HG02759 (cell line): ENCODE measurements around the gene DEPDC4.
"Not testable (repeated sequence)": the region's sequence is repeated elsewhere in the genome, so short reads cannot be mapped to it uniquely, and the experiment has no call there.

Experiments
- ATAC-seq: cut with Tn5 transposase; IDR thresholded peaks from one replicate; pipeline ENCODE4 v1.9.1; 2021; ENCODE audit warnings: mild to moderate bottlenecking, moderate library complexity; ENCODE audit not compliant: unreplicated experiment

The DEPDC4 gene

GRCh38 chr12:100266835-100267602 is at the start of gene DEPDC4, which contains the start of gene SCYL2:
Gene DEPDC4 (minus strand): TSS chr12:100267079. CDS start chr12:100267076, 3 bp downstream.
Gene SCYL2 (plus strand): TSS chr12:100267177. CDS start chr12:100282971, 15,794 bp downstream.
- ATAC-seq: peak; percentile 93

DNA sequence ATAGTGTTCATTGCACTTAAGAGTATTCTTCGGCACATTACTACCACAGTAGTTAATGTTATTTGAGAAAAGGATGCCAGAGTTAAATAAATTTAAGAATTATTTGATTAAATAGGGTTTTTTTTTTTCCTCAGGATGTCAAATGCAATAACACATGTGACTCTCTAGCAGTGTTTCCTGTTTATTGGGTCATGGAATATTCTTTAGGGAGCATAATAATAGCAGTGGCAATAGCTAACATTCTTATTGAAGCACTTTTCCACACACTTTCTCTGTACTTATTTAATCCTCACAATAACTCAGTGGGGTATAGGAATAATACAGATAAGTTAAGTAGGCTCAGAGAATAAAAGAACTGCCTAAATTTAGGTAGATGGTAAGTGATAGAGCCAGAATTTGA is 44.4 kb upstream of the DEPDC4 start:
- ATAC-seq: no peak

- not testable (repeated sequence) for ATAC-seq
Observed at GRCh38 chr12:100308138-100308537, 41.3 kb upstream of the DEPDC4 start.

DNA sequence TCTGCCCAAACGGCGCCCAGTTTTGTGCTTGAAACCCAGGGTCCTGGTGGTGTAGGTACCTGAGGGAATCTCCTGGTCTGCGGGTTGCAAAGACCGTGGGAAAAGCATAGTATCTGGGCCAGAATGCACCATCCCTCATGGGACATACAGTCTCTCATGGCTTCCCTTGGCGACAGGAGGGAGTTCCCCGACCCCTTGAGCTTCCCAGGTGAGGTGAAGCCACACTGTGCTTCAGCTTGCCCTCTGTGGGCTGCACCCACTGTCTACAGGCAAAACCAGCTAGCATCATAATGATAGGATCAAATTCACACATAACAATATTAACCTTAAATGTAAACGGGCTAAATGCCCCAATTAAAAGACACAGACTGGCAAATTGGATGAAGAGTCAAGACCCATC is 37.5 kb upstream of the DEPDC4 start:
- not testable (repeated sequence) for ATAC-seq

- ATAC-seq: no peak
Observed at GRCh38 chr12:100303831-100304230, 37.0 kb upstream of the DEPDC4 start.

DNA sequence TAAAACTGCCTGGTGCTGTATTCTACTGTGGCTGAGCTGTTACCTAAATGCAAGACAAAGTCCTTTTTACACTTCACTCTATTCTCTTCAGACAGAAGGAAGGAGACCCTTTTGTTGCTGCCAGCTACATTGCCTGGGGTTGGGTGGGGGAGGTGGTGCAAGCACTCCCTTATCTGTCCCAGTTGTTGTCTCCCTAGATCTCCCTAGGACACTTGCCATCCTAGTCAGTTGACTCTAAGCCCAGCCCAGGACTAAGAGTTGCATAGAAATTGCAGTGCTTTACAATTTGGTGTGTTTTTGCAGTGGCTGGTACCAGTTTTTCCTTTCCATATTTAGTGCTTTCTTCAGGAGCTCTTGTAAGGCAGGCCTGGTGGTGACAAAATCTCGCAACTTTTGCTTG is 35.2 kb upstream of the DEPDC4 start:
- no peak for ATAC-seq

DNA sequence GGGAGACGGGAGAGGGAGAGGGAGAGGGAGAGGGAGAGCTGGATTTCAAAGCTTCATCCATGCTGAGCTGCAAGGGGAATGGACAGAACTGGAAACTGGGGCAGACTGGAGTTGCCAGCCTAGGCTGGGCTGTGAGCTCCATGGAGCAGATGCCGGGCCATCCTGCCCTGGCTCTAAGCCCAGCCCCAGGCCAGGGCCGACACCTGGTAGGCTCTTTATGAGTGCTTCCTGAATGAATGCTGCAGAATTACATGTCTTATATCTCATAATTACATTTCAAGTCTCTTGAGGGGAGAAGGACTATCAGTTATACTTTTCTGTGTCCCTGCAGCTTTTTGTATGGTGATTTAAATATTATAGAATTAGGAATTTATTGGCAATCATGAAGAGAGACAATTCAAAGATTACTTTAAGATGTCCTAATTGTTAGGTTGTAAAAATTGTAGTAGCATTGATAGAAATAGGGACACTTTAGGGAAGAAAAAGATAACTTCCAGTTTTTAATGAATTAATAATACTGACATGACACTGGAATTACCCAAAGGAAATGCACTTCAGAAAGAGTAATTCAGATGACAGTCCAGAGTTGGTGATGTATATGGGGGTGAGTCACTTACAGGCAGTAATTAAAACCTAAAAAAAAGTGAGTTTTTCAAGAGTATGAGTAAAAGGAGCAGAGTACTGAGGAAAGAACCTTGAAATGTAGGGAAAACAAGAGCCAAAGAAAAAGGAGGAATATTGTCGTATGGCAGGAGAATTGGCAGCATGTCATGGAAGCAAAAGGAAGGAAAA is 29.1 kb upstream of the DEPDC4 start:
- no peak for ATAC-seq

- ATAC-seq: not testable (repeated sequence)
Observed at GRCh38 chr12:100294366-100294765, 27.5 kb upstream of the DEPDC4 start.

DNA sequence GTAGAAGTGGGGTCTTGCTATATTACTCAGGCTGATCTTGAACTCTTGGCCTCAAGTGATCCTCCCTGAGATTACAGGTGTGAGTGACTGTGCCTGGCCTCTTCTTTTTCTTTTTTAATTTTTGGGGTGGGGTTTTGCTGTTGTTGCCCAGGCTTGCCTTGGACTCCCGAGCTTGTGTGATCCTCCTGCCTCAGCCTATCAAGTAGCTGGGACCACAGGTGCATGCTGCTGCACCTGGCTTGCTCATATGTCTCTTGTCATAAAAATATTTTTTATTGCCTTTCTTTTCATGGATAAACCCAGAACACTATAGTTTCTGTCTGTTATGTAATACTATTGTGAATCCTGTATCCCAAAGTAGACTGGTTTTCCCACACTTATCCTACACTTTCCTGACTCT is 26.1 kb upstream of the DEPDC4 start:
- ATAC-seq: no peak

GRCh38 chr12:100290016-100290415 is 23.1 kb upstream of the DEPDC4 start:
- ATAC-seq: no peak

DNA sequence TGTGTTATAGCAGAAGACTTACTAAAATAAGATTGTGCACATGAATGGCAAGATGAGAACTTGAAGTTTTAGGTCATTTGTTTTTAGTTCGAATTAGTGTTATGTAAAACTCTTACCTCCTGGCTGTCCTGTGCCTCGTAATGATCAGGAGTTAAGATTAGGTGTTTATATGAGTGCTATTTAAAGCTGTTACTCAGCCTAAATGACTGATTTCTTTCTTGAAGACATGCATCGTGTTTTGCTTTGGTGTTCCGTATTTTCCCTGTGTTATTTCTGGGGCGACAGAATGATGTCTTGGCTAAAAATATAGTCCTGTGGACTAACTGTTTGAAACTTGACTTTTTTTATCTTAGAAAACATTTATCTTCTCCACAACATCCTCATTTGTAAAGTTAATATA is 22.2 kb upstream of the DEPDC4 start:
- ATAC-seq: no peak

GRCh38 chr12:100284556-100284955 is 17.7 kb upstream of the DEPDC4 start:
- not testable (repeated sequence) for ATAC-seq

- no peak for ATAC-seq
Observed at GRCh38 chr12:100279607-100280244, 12.8 kb upstream of the DEPDC4 start.

DNA sequence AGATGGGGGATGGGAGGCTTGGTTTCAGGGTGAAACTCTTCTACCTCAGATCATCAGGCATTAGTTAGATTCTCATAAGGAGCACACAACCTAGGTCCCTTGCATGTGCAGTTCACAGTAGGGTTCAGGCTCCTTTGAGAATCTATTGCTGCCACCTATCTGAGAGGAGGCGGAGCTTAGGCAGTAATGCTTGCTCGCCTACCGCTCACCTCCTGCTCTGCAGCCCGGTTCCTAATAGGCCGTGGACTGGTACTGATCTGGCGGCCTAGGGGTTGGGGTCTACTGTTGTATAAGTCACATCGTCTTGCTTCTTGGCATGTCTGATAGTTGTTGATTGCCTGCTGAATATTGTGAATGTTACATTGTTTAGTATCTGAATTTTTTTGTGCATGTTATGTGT is 12.3 kb upstream of the DEPDC4 start:
- no peak for ATAC-seq

- ATAC-seq: no peak
Observed at GRCh38 chr12:100274291-100274690, 7.4 kb upstream of the DEPDC4 start.

DNA sequence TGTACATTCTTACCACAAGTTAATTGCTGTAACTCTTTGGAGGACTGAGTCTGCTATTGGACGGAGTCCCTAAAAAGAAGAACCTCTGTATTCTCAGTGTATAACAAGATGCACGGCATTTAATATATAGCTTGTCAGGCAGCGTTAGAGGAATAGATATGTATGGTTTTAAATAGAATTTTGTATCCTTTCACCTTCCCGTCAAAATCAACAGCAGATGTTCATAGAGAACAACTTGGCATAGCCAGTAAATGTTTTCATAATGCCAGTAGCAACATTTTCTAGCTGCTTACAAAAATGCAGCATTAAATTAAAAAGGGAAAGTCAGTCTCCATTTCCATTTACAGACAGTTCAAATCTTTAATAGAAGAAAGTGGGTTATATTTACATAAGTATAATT is 6.9 kb upstream of the DEPDC4 start:
- no peak for ATAC-seq

DNA sequence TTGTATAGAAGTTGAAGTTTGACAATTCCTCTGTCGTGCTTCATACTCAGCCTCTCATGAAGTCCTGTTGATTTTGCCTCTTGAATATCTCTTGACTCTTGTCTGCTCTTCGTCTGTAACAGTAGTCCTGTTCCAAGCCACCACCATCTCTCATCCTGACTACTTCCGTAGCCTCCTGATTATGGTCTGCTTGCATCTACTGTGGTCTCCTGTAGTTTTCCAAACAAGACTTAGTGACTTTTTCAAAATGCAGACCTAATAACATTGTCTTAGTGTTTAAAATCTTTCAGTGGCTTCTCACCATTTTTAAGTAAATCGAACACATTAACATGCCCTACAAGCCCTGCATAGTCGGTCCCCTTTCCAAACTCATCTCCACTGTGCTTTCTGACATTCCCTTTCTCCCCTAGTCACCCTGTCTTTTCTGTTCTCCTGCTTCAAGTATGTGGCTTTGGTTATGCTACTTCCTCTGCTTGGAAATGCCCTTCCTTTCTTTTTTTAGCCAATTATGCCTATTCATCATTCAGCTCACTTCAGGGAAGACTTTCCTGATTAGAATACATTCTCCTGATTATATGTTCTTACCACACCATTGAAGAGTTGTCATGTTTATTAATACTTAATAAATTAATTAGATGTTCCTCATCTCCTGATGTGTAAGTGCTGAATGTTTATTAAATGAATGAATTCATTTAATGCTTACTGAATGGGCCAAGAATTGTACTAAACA is 2.1 kb upstream of the DEPDC4 start:
- ATAC-seq: no peak

DNA sequence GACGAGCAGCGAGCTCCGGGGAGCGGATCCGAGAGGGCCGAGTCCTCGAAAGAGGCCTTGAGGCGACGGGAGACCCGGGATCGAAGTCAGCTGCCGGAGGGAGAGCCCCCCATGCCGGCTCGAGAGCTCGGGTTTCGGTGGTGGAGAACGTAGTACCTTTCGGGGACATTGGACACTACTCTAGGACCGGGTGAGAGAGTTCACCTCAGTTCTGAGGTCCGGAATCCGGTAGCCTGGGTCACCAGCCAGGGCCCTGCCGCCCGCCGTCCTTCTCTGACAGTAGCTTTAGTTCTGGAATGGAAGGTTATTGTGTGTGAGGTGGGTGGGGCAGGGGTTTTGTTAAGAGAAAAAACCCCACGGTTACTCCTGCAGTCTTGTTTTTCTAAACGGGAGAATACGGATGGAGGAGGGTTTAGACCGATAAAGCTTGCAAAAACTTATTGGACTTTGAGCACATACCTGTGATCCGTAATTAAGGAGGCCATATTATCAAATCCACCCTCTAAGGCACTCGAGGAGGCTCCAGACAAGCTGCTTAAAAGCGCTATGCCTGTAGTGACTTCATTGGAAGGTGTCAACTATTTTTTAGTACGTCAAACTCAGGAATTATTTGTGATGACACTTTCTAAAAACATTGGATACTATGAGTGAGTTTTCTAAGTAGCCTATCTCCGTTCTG is 863 bp upstream of the DEPDC4 start:
- peak; percentile 12 for ATAC-seq

- peak; percentile 88 for ATAC-seq
Observed at GRCh38 chr12:100266585-100266834, 369 bp downstream of the DEPDC4 start.

DNA sequence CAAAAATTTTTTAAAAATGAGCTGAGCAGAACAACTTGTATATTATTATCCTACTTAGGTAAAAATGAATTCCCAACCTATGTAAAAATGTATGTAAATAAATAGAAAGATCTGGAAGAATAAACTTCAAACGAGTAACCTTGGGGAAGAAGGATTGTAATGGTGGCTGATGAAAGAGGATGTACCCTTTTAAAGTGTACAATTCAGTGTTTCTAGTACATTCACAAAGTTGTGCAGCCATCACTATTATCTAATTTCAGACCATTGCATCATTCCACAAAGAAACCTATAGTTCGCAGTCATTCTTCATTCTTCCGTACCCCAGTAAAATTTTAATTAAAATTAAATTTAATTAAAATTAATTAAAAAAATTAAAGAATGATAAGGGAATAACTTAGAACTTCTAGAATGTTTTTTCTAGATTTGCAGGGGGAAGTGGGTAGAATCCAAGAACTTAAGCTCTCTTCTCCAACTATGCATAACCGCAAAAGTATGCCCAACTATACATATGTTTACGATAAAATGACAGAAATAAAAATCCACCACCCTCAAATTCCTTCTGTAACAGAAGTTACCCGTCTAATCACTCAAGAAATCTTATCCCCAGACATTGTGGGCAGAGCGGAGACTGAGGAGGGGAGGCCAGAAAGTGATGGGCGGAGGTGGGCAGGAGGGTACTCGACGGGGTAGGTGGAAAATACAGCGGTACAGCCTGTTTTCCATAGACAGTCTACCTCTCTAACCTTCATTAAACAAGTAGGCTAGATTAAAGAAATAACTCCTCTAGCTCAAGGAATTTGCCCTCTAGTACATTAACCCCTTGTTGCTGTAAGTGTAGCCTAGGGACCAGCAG is 921 bp downstream of the DEPDC4 start:
- peak; percentile 7 for ATAC-seq
